GM06990 (cell line): Measurements from ENCODE around the gene POLR3A.
"Not testable (repeated sequence)": the region's sequence is repeated elsewhere in the genome, so short reads cannot be mapped to it uniquely, and the experiment has no call there.

Source experiments
- DNase-seq: peaks from one replicate; pipeline ENCODE4 v3.0.0-alpha.2; 2011; ENCODE audit not compliant: insufficient read length; ENCODE audit errors: extremely low read depth
- H3K27me3 ChIP-seq: replicated peaks from 2 replicates; pipeline ENCODE4 v1.6.0; 2011; ENCODE audit warnings: low read length; ENCODE audit not compliant: control insufficient read depth, insufficient read depth
- H3K36me3 ChIP-seq: 2 replicates; pipeline ENCODE4 v1.5.1; 2011; ENCODE audit warnings: low read length; ENCODE audit not compliant: control insufficient read depth, insufficient read depth
- H3K4me3 ChIP-seq: replicated peaks from 2 replicates; pipeline ENCODE4 v1.5.1; 2011; ENCODE audit warnings: low read depth, mild to moderate bottlenecking, control low read depth, low read length
- CTCF ChIP-seq: IDR thresholded peaks from 2 replicates; pipeline ENCODE4 v1.5.1; 2011; ENCODE audit warnings: low read length, control low read depth, mild to moderate bottlenecking, inconsistent platforms; ENCODE audit not compliant: insufficient read depth, poor library complexity, severe bottlenecking

The POLR3A gene

GRCh38 chr10:78065611-78066010 lies 36.3 kb upstream of the POLR3A start:
- Histone ChIP-seq H3K4me3 (no peak overlapping the region), H3K27me3 (0 out of 2 replicates have a peak, but pooled peaks cover 2% of the 10 kb centered on the region), H3K36me3 (no peaks in the 10 kb centered on the region)
- TF ChIP-seq CTCF, result no peak
- DNase-seq, result no peak

- not testable (repeated sequence) for DNase-seq, H3K27me3 ChIP-seq, H3K4me3 ChIP-seq, H3K36me3 ChIP-seq
Measured at GRCh38 chr10:78064919-78065318, 35.6 kb upstream of the POLR3A start.

- no peak overlapping the region for H3K4me3 ChIP-seq
- TF ChIP-seq CTCF, result no peak
- no peaks in the 10 kb centered on the region for H3K36me3 ChIP-seq
- no peak for DNase-seq
- 0 out of 2 replicates have a peak, but pooled peaks cover 2% of the 10 kb centered on the region for H3K27me3 ChIP-seq
Measured at GRCh38 chr10:78063236-78063635, 33.9 kb upstream of the POLR3A start.

- H3K27me3 ChIP-seq, result 0 out of 2 replicates have a peak, but pooled peaks cover 2% of the 10 kb centered on the region
- TF ChIP-seq CTCF, result no peak
- H3K36me3 ChIP-seq, result no peaks in the 10 kb centered on the region
- DNase-seq, result no peak
- H3K4me3 ChIP-seq, result no peak overlapping the region
Measured at GRCh38 chr10:78062296-78062695, 33.0 kb upstream of the POLR3A start.

- no peaks in the 10 kb centered on the region for H3K36me3 ChIP-seq
- H3K4me3 ChIP-seq, result no peak overlapping the region
- H3K27me3 ChIP-seq, result 0 out of 2 replicates have a peak, but pooled peaks cover 2% of the 10 kb centered on the region
- no peak for TF ChIP-seq CTCF
- no peak for DNase-seq
Measured at GRCh38 chr10:78059906-78060702, 30.8 kb upstream of the POLR3A start.

- Histone ChIP-seq H3K4me3 (no peak overlapping the region), H3K36me3 (no peaks in the 10 kb centered on the region), H3K27me3 (0 out of 2 replicates have a peak, but pooled peaks cover 2% of the 10 kb centered on the region)
- TF ChIP-seq CTCF, result no peak
- DNase-seq, result no peak
Measured at GRCh38 chr10:78058562-78058961, 29.2 kb upstream of the POLR3A start.
